Melanocyte of skin (primary cell): ENCODE measurements around the gene PLA2G1B. TPM values are rescaled to one million over a fixed set of nuclear protein-coding genes. Genes with fewer than 3 reads are reported as not detected.

ENCODE experiments used
- small RNA-seq, 2 donors: library from RNA; depleted of rRNA; stranded (forward); fragments of <200 nt; gene quantifications; one replicate each; pipeline ENCODE3, GENCODE V24; 2012
- total RNA-seq, 2 donors: library from RNA; depleted of rRNA; stranded (reverse); fragments of >200 nt; gene quantifications; 2 replicates each; pipeline ENCODE4 v1.2.3, GENCODE V29; 2012

PLA2G1B gene
- not detected for total RNA-seq

DNA sequence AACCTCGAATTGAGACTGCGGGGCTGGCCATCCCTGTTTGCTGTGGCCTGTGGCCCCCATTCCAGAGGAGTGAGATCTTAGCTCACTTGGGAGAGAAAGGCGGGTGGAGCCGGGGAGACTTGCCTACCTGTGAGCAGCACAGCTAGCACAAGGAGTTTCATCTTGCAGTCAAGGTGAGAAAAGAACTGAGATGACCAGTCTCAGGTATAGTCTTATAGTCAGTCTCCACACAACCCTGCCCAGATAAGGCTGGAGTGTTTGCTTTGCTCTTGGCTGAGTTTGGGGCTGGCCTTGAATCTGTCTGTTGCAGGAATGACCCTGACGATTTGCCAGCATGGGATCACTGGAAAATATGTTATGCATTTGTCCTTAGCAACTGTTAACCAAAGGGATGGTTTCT is at the start of gene PLA2G1B:
Gene PLA2G1B, minus strand, starts transcription at position 187 of the 400 bp plus-strand sequence. Its CDS starts 26 bp downstream, at position 161.

DNA sequence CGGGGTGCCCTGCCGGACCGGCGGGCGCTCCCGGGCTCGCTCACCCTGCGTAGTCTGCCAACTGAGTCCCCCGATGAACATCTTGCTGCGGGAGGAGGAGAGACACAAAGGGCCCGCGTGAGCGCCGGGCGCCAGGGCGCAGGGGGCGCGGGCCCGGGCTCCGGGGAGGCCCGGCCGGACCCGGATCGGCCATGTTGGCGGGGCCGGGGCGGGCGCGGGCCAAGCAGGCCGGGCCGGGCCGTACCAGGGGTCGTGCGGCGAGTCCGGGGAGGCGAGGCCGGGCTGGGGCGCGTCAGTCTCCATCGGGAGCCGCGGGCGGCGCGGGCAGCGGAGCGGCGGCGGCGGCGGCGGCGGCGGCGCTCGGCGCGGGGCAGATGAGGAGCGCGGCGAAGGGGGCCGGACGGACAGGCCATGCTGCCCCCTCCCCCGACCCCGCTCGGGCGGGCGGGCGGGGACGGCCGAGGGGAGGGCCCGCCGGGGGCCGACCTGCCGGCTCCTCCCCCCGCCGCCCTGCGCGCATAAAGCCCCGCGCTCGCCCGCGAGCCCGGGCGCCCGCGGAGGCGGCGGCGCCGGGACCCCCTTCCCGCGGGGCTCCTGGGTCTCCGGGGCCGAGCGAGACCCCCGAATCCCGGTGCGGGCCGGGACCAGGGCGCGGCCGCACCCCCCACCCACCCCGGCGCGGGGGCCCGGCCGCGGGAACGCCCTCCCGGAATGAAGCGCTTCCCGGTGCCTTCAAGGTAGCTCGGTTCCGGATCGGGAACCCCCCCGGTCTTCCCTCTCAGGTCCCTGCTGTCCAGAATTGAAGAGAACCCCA is 41.4 kb upstream of the PLA2G1B start, which contains the start of gene MSI1:
Gene MSI1, minus strand, starts transcription at position 376 of the 814 bp plus-strand sequence. Its CDS starts 73 bp downstream, at position 303.

DNA sequence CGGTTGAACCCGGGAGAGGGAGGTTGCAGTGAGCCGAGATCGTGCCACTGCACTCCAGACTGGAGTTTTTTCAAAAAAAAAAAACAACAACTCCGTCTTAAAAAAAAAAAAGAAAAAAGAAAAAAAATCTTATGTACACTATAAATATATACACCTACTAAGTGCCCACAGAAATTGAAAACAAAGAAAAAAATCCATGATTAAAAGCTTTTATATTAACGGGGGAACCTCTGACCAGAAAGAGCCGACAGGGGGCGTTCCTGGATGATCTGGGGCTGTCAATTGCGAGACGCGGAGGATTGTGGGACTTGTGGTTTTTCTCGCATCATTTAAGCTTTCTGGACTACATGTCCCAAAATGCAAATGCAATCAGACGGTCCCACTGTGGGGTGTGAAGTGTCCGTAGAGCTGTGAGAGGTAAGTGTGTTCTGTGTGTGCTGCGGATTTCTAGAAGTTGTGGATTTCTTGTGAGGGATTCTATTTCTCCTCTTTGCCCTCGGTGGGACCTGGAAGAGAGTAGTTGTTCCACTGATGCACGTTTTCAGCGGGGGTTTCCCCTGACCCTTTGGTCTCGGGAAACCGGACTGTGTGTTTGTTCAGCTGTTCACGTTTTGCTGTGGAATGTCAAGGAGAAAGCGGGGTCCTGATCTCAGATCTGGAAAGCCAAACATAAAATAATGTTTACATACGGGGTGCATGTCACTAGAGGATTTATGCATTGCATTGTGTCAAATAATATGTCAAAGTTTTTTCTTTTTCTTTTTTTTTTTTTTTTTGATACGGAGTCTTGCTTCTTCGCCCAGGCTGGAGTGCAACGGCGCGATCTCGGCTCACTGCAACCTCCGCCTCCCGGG is 25.4 kb downstream of the PLA2G1B start, which contains the start of gene SIRT4:
Gene SIRT4, plus strand, starts transcription at position 360 of the 854 bp plus-strand sequence. CDS start 1,241 bp downstream, outside the sequence.

DNA sequence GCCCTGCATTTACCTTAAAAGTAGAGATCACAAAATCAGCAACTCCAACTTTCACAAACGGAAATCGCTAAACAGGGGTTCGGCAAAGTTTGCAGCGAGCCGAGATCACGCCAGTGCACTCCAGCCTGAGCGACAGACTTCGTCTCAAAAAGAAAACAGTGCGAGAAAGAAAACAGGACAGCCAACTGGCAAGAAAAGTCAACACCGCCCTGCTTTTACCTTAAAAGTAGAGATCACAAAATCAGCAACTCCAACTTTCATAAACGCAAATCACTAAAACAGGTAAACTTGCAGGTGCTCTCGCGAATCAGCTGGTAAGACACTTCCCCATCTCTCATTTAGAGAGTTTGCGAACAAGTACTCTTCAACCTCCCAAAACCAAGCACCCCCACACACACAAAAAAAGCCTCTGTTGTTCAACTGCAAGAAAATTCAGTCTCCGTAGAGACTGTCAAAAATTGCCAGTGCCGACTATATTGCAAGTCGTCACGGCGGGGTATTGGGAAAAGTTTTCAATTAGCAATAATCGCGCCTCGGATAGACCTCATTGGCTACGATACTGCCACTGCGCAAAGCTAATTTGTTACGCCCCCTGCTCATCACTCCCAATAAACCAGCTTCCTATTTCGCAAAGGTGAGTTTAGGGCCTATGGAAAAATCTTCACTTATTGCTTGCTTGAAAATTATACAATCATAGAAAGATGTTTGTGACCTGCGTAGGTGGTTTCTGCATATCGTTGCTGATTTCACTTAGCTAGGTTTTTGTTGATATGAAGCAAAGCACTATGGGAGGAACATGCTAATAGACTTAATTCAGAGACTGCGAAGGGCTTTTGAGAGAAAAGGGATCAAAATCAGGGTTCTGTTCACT is 34.7 kb downstream of the PLA2G1B start, which contains the start of gene RNU4-1:
Gene RNU4-1, minus strand, starts transcription at position 577 of the 871 bp plus-strand sequence.

Small RNA genes lying within 50 kb of the gene (small RNA-seq; reads per million reads assigned to genes)
- gene RNU4-1 (92.1 to 150 reads per million in 2 donors), gene RNU4-2 (227 to 324 reads per million in 2 donors), gene RNU6-1088P (0 reads per million in 2 donors)

Other genes with a start within 250 kb of the PLA2G1B start
- gene RAB35, start 211.0 kb downstream of the PLA2G1B start, total RNA-seq = 10 to 100 TPM; 19.3 to 28.0 TPM
- gene GCN1, start 133.1 kb downstream of the PLA2G1B start, total RNA-seq = 100 to 1,000 TPM in 1 of 2 donors, 10 to 100 TPM in 1; 92.2 to 135 TPM
- gene RPLP0, start 126.7 kb downstream of the PLA2G1B start, total RNA-seq = 1,000 to 10,000 TPM in 1 of 2 donors, 100 to 1,000 TPM in 1; 976 to 1,547 TPM
- gene PXN, start 62.0 kb downstream of the PLA2G1B start, total RNA-seq = 10 to 100 TPM; 33.7 to 38.0 TPM
- under 1 TPM; under 0.01 TPM for gene RNU4-2, start 35.9 kb downstream of the PLA2G1B start, total RNA-seq
- gene RNU4-1, start 34.5 kb downstream of the PLA2G1B start, total RNA-seq = under 1 TPM; under 0.01 TPM
- 1 to 10 TPM in 1 of 2 donors, under 1 TPM in 1; 0.67 to 1.4 TPM for gene SIRT4, start 25.5 kb downstream of the PLA2G1B start, total RNA-seq
- gene MSI1, start 41.4 kb upstream of the PLA2G1B start, total RNA-seq = under 1 TPM in 1 of 2 donors, not detected in 1; under 0.01 TPM
- gene COX6A1, start 110.3 kb upstream of the PLA2G1B start, total RNA-seq = 100 to 1,000 TPM; 306 to 311 TPM
- 10 to 100 TPM; 16.5 to 19.3 TPM for gene TRIAP1, start 118.6 kb upstream of the PLA2G1B start, total RNA-seq
- gene GATC, start 118.7 kb upstream of the PLA2G1B start, total RNA-seq = 10 to 100 TPM; 14.1 to 15.0 TPM
- gene SRSF9, start 142.0 kb upstream of the PLA2G1B start, total RNA-seq = 100 to 1,000 TPM in 1 of 2 donors, 10 to 100 TPM in 1; 76.4 to 152 TPM
- gene DYNLL1, start 168.3 kb upstream of the PLA2G1B start, total RNA-seq = 100 to 1,000 TPM; 211 to 343 TPM
- 10 to 100 TPM; 15.8 to 18.3 TPM for gene COQ5, start 201.4 kb upstream of the PLA2G1B start, total RNA-seq
- 10 to 100 TPM; 56.4 to 84.3 TPM for gene RNF10, start 206.6 kb upstream of the PLA2G1B start, total RNA-seq